IPS-20b (cell line): ENCODE results near the gene PEPD.
"Not testable (repeated sequence)": the region's sequence is repeated elsewhere in the genome, so short reads cannot be mapped to it uniquely, and the experiment has no call there.

Experiments used
- H3K27ac ChIP-seq: one replicate; pipeline ENCODE4 v1.5.1; 2013; ENCODE audit warnings: low read length
- H3K27me3 ChIP-seq: 2 replicates; pipeline ENCODE4 v1.6.1; 2013; ENCODE audit warnings: mild to moderate bottlenecking, low read length, inconsistent platforms; ENCODE audit not compliant: insufficient read depth
- H3K36me3 ChIP-seq: 2 replicates; pipeline ENCODE4 v1.6.1; 2013; ENCODE audit warnings: low read depth, mild to moderate bottlenecking, inconsistent platforms, low read length, moderate library complexity; ENCODE audit not compliant: insufficient read depth
- H3K4me1 ChIP-seq: 2 replicates; pipeline ENCODE4 v1.6.1; 2013; ENCODE audit warnings: mild to moderate bottlenecking, control low read depth, inconsistent platforms, low read length, moderate library complexity; ENCODE audit not compliant: insufficient read depth
- H3K4me3 ChIP-seq: 2 replicates; pipeline ENCODE4 v1.5.1; 2013; ENCODE audit warnings: mild to moderate bottlenecking, low read length, inconsistent platforms
- H3K9ac ChIP-seq: 2 replicates; pipeline ENCODE4 v1.6.1; 2013; ENCODE audit warnings: low read depth, mild to moderate bottlenecking, inconsistent platforms, low read length, moderate library complexity
- H3K9me3 ChIP-seq: 2 replicates; pipeline ENCODE4 v1.6.1; 2013; ENCODE audit warnings: mild to moderate bottlenecking, low read depth, low read length, inconsistent platforms; ENCODE audit not compliant: insufficient read depth

Gene PEPD

GRCh38 chr19:33496038-33496895 is 25.3 kb downstream of the PEPD start:
- H3K36me3 ChIP-seq: peaks cover 21% of the 10 kb centered on the region; the same call in 1 of the 2 replicates
- H3K27ac ChIP-seq: no peak overlapping the region
- H3K27me3 ChIP-seq: no peaks in the 10 kb centered on the region
- no peaks in the 10 kb centered on the region for H3K9me3 ChIP-seq
- H3K4me3 ChIP-seq: no peak overlapping the region
- H3K4me1 ChIP-seq: no peaks in the 10 kb centered on the region
- no peak overlapping the region for H3K9ac ChIP-seq

- no peaks in the 10 kb centered on the region for H3K27me3 ChIP-seq
- no peaks in the 10 kb centered on the region for H3K4me1 ChIP-seq
- no peaks in the 10 kb centered on the region for H3K9me3 ChIP-seq
- no peak overlapping the region for H3K27ac ChIP-seq
- no peak overlapping the region for H3K4me3 ChIP-seq
- peaks cover under 1% of the 10 kb centered on the region; the same call in 1 of the 2 replicates for H3K36me3 ChIP-seq
- no peak overlapping the region for H3K9ac ChIP-seq
Measured at GRCh38 chr19:33493401-33494275, 28.0 kb downstream of the PEPD start.

- H3K9ac ChIP-seq: no peak overlapping the region
- H3K4me3 ChIP-seq: no peak overlapping the region
- no peaks in the 10 kb centered on the region for H3K36me3 ChIP-seq
- H3K9me3 ChIP-seq: no peaks in the 10 kb centered on the region
- no peaks in the 10 kb centered on the region for H3K27me3 ChIP-seq
- no peaks in the 10 kb centered on the region for H3K4me1 ChIP-seq
- no peak overlapping the region for H3K27ac ChIP-seq
Measured at GRCh38 chr19:33492951-33493350, 28.6 kb downstream of the PEPD start.

- H3K27ac ChIP-seq: no peak overlapping the region
- H3K9me3 ChIP-seq: no peaks in the 10 kb centered on the region
- no peaks in the 10 kb centered on the region for H3K36me3 ChIP-seq
- no peak overlapping the region for H3K9ac ChIP-seq
- no peaks in the 10 kb centered on the region for H3K27me3 ChIP-seq
- no peak overlapping the region for H3K4me3 ChIP-seq
- H3K4me1 ChIP-seq: no peaks in the 10 kb centered on the region
Measured at GRCh38 chr19:33492090-33492489, 29.5 kb downstream of the PEPD start.

GRCh38 chr19:33490596-33490995 is 31.0 kb downstream of the PEPD start:
- not testable (repeated sequence) for H3K9ac ChIP-seq, H3K27me3 ChIP-seq, H3K9me3 ChIP-seq, H3K27ac ChIP-seq, H3K4me3 ChIP-seq, H3K4me1 ChIP-seq, H3K36me3 ChIP-seq

- H3K4me3 ChIP-seq: no peak overlapping the region
- no peak overlapping the region for H3K27ac ChIP-seq
- H3K9ac ChIP-seq: no peak overlapping the region
- no peaks in the 10 kb centered on the region for H3K4me1 ChIP-seq
- no peaks in the 10 kb centered on the region for H3K27me3 ChIP-seq
- H3K36me3 ChIP-seq: 0 out of 2 replicates have a peak, but pooled peaks cover 5% of the 10 kb centered on the region
- H3K9me3 ChIP-seq: no peaks in the 10 kb centered on the region
Measured at GRCh38 chr19:33490041-33490451, 31.5 kb downstream of the PEPD start.

- H3K9ac ChIP-seq: no peak overlapping the region
- H3K4me3 ChIP-seq: no peak overlapping the region
- no peaks in the 10 kb centered on the region for H3K4me1 ChIP-seq
- H3K36me3 ChIP-seq: 0 out of 2 replicates have a peak, but pooled peaks cover 5% of the 10 kb centered on the region
- H3K27me3 ChIP-seq: no peaks in the 10 kb centered on the region
- H3K27ac ChIP-seq: no peak overlapping the region
- H3K9me3 ChIP-seq: no peaks in the 10 kb centered on the region
Measured at GRCh38 chr19:33488826-33489225, 32.8 kb downstream of the PEPD start.

GRCh38 chr19:33487901-33488800 is 33.4 kb downstream of the PEPD start:
- Histone ChIP-seq H3K36me3 (0 out of 2 replicates have a peak, but pooled peaks cover 5% of the 10 kb centered on the region), H3K27ac (no peak overlapping the region), H3K27me3 (no peaks in the 10 kb centered on the region), H3K9me3 (no peaks in the 10 kb centered on the region), H3K9ac (no peak overlapping the region), H3K4me1 (no peaks in the 10 kb centered on the region), H3K4me3 (no peak overlapping the region)

GRCh38 chr19:33486936-33487811 is 34.4 kb downstream of the PEPD start:
- no peak overlapping the region for H3K27ac ChIP-seq
- no peak overlapping the region for H3K9ac ChIP-seq
- H3K27me3 ChIP-seq: no peaks in the 10 kb centered on the region
- no peaks in the 10 kb centered on the region for H3K4me1 ChIP-seq
- H3K4me3 ChIP-seq: no peak overlapping the region
- 0 out of 2 replicates have a peak, but pooled peaks cover 5% of the 10 kb centered on the region for H3K36me3 ChIP-seq
- H3K9me3 ChIP-seq: no peaks in the 10 kb centered on the region

GRCh38 chr19:33486407-33486806 is 35.2 kb downstream of the PEPD start:
- Histone ChIP-seq H3K4me3 (no peak overlapping the region), H3K9ac (no peak overlapping the region), H3K4me1 (no peaks in the 10 kb centered on the region), H3K27me3 (no peaks in the 10 kb centered on the region), H3K9me3 (no peaks in the 10 kb centered on the region), H3K36me3 (0 out of 2 replicates have a peak, but pooled peaks cover 5% of the 10 kb centered on the region), H3K27ac (no peak overlapping the region)
